GM12878 (cell line): ENCODE results near the gene CNN1. TPM values are rescaled to one million over a fixed set of nuclear protein-coding genes. Genes with fewer than 3 reads are reported as not detected.
A peak's percentile ranks its signal among the peaks of the same experiment; 100 is the strongest.

Source experiments
- ATF7 ChIP-seq: fragments of 450-650 bp; IDR thresholded peaks from 2 replicates; pipeline ENCODE4 v1.6.1; 2016; ENCODE audit warnings: low read depth, mild to moderate bottlenecking
- BCL3 ChIP-seq: IDR thresholded peaks from 2 replicates; pipeline ENCODE4 v1.6.1; 2011; ENCODE audit warnings: borderline replicate concordance, low read depth, mild to moderate bottlenecking, moderate library complexity, low read length; ENCODE audit not compliant: insufficient read depth, poor library complexity, severe bottlenecking
- CBX5 ChIP-seq: sonication (generic); IDR thresholded peaks from 2 replicates; pipeline ENCODE4 v1.6.1; 2016; ENCODE audit warnings: low read depth, moderate library complexity, mild to moderate bottlenecking, inconsistent platforms
- EED ChIP-seq: sonication (generic); IDR thresholded peaks from 2 replicates; pipeline ENCODE4 v1.6.1; 2016; ENCODE audit warnings: antibody characterized with exemption, low read depth
- HDAC2 ChIP-seq: fragments of 200-600 bp; sonication (generic); IDR thresholded peaks from 2 replicates; pipeline ENCODE4 v1.6.1; 2017
- IKZF1 ChIP-seq: fragments of 450-650 bp; conservative IDR thresholded peaks from 2 replicates; pipeline ENCODE4 v1.6.1; 2017; ENCODE audit warnings: antibody characterized with exemption, mild to moderate bottlenecking
- JUND ChIP-seq: IDR thresholded peaks from 2 replicates; pipeline ENCODE4 v1.6.1; 2012; ENCODE audit warnings: low read depth, mild to moderate bottlenecking, low read length, improper control_type of control experiment, moderate library complexity
- KDM1A ChIP-seq: fragments of 200-600 bp; sonication (generic); IDR thresholded peaks from 2 replicates; pipeline ENCODE4 v1.6.1; 2016; ENCODE audit warnings: borderline replicate concordance
- MXI1 ChIP-seq: fragments of 150-350 bp; IDR thresholded peaks from 2 replicates; pipeline ENCODE4 v1.6.1; 2011; ENCODE audit warnings: low read depth, mild to moderate bottlenecking, inconsistent platforms, low read length, improper control_type of control experiment
- NFYB ChIP-seq: IDR thresholded peaks from 2 replicates; pipeline ENCODE4 v1.6.1; 2011; ENCODE audit warnings: low read depth, mild to moderate bottlenecking, low read length, improper control_type of control experiment, moderate library complexity; ENCODE audit not compliant: insufficient read depth
- PAX5 ChIP-seq: IDR thresholded peaks from 2 replicates; pipeline ENCODE4 v1.6.1; 2011; ENCODE audit warnings: low read depth, low read length, borderline replicate concordance
- PKNOX1 ChIP-seq: fragments of 450-650 bp; IDR thresholded peaks from 2 replicates; pipeline ENCODE4 v1.6.1; 2016; ENCODE audit warnings: mild to moderate bottlenecking
- RFX5 ChIP-seq: IDR thresholded peaks from 2 replicates; pipeline ENCODE4 v1.6.1; 2011; ENCODE audit warnings: low read depth, low read length, improper control_type of control experiment
- RUNX3 ChIP-seq: IDR thresholded peaks from 2 replicates; pipeline ENCODE4 v1.6.1; 2012; ENCODE audit warnings: low read length, inconsistent platforms
- SMAD5 ChIP-seq: IDR thresholded peaks from 2 replicates; pipeline ENCODE4 v1.6.1; 2016; ENCODE audit warnings: antibody characterized with exemption, low read depth
- SMARCA5 ChIP-seq: fragments of 450-650 bp; IDR thresholded peaks from 2 replicates; pipeline ENCODE4 v1.6.1; 2017; ENCODE audit warnings: mild to moderate bottlenecking
- SP1 ChIP-seq: IDR thresholded peaks from one replicate; pipeline ENCODE4 v1.6.1; 2011; ENCODE audit warnings: low read depth, low read length
- STAT3 ChIP-seq: IDR thresholded peaks from 2 replicates; pipeline ENCODE4 v1.6.1; 2011; ENCODE audit warnings: low read depth, low read length, improper control_type of control experiment
- TCF7 ChIP-seq: IDR thresholded peaks from 2 replicates; pipeline ENCODE4 v1.6.1; 2014; ENCODE audit warnings: antibody characterized with exemption, borderline replicate concordance
- ZNF217 ChIP-seq: fragments of 450-650 bp; IDR thresholded peaks from 2 replicates; pipeline ENCODE4 v1.6.1; 2017; ENCODE audit warnings: antibody characterized with exemption, mild to moderate bottlenecking
- ZNF384 ChIP-seq: IDR thresholded peaks from 2 replicates; pipeline ENCODE4 v1.6.1; 2012; ENCODE audit warnings: low read depth, mild to moderate bottlenecking, low read length, improper control_type of control experiment, borderline replicate concordance
- ZNF622 ChIP-seq: fragments of 450-650 bp; IDR thresholded peaks from 2 replicates; pipeline ENCODE4 v1.6.1; 2017; ENCODE audit warnings: mild to moderate bottlenecking, inconsistent platforms
- ZNF687 ChIP-seq: fragments of 450-650 bp; IDR thresholded peaks from 2 replicates; pipeline ENCODE4 v1.6.1; 2017; ENCODE audit warnings: mild to moderate bottlenecking, moderate library complexity
- polyA plus RNA-seq, 11 experiments: library from polyadenylated mRNA; depleted of rRNA in 4 of 11; unstranded in 6 of 11; stranded (reverse) in 5 of 11; fragments of >200 nt; fragmentation: Nextera tagmentation in 4 of 11; fragmentation: Illumina TruSeq in 1 of 11; extraction: Ambion mirVana in 4 of 11; extraction: Trizol in 1 of 11; gene quantifications; 1 replicate in 1 of 11; 2 replicates in 10 of 11; pipeline versions ENCODE4 v1.2.1 to v1.2.3, GENCODE V29; 2011 to 2016; ENCODE audit warnings: inconsistent platforms in 2 of 11, missing spikeins in 2 of 11, low read depth in 1 of 11
- total RNA-seq, 4 experiments: library from RNA; depleted of rRNA in 3 of 4; stranded (reverse); fragments of >200 nt in 3 of 4; fragmentation: Illumina TruSeq in 1 of 4; extraction: Trizol in 1 of 4; gene quantifications; 2 replicates each; pipeline versions ENCODE4 v1.2.1 to v1.2.3, GENCODE V29; 2013 to 2021
- TF ChIP-seq, protein P1 (sequence below): fragments of 450-650 bp; IDR thresholded peaks from 2 replicates; pipeline ENCODE4 v1.6.1; 2016; ENCODE audit warnings: mild to moderate bottlenecking

Gene CNN1
- total and polyA plus RNA-seq, 10 of the 15 experiments (the other 5 are each of a cell fraction or from before 2014, with no cell fraction given) = 0.03 to 0.58 (median 0.22) TPM; not detected in 1

DNA sequence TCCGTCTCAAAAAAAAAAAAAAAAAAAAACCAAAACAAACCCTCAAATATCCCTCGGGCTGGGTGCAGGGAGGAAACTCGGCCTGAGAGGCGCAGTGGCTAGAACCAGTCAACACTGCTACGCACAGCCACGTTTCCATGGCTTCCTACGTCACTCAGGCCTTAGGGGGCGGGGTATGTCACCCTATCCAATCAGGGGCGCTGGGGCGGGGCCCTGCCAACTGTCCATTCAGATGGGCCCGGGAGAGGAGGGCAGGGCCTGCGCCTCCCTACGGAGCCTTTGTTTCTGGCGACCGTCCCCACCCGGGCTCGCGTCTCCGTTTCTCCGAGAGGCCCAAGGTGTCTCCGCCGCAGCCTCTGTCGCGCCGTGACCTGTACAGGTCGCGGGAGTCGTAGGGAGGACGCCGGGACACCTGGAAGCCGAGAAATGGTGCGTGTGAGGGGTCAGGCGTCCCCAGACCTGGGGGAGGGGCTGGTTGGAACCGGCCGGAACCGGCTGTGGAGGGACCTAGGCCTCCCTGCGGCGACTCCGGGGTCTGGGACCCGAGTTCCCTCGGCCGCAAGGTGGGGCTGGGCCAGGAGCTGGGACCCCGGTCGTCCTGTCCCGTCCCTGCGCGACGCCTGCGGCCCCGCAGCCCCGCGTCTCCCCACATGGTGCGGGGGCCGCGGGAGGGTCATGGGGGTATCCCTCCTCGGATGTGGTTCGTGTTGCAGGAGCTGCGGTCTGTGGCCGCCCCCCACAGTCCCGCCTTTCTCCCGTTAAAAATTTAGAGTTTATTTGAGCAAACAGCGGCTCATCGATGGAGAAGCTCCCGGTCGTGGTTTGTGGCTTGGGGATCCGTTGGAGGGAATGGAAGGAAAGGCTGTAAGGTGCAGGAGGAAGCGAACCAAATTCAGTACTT is 58.8 kb downstream of the CNN1 start, which contains the start of gene ZNF627 (continued):
- TF ChIP-seq ZNF687 (peak; percentile 36; the same call in 1 of the 2 replicates), EED (peak; percentile 53), JUND (peak; percentile 57), MXI1 (peak; percentile 47; the same call in 1 of the 2 replicates), ZNF384 (peak; percentile 88), ZNF217 (no peak), RUNX3 (peak; percentile 83), BCL3 (peak; percentile 40), RFX5 (peak; percentile 68), TCF7 (no peak), NFYB (peak; percentile 92), PAX5 (no peak; the same call in 1 of the 2 replicates), ZNF622 (no peak), PKNOX1 (peak; percentile 98), KDM1A (no peak), STAT3 (no peak), CBX5 (no peak), SP1 (peak; percentile 86), IKZF1 (peak; percentile 83), ATF7 (0 out of 2 replicates have a peak, but pooled peaks have one; percentile 55), SMAD5 (peak; percentile 90), HDAC2 (no peak), SMARCA5 (peak; percentile 41; the same call in 1 of the 2 replicates)
- TF ChIP-seq, protein P1, sequence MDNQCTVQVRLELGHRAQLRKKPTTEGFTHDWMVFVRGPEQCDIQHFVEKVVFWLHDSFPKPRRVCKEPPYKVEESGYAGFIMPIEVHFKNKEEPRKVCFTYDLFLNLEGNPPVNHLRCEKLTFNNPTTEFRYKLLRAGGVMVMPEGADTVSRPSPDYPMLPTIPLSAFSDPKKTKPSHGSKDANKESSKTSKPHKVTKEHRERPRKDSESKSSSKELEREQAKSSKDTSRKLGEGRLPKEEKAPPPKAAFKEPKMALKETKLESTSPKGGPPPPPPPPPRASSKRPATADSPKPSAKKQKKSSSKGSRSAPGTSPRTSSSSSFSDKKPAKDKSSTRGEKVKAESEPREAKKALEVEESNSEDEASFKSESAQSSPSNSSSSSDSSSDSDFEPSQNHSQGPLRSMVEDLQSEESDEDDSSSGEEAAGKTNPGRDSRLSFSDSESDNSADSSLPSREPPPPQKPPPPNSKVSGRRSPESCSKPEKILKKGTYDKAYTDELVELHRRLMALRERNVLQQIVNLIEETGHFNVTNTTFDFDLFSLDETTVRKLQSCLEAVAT = peak; percentile 86; the same call in 1 of the 2 replicates
